Left lung (tissue), 10 donors: Measurements from ENCODE around the gene THPO. TPM values are rescaled to one million over a fixed set of nuclear protein-coding genes. Genes with fewer than 3 reads are reported as not detected.

ENCODE experiments used
- ATAC-seq: fragments of 200-7000 bp; cut with Tn5 transposase; one replicate; pipeline ENCODE4 v1.9.1; 2020; ENCODE audit warnings: moderate library complexity
- DNase-seq, 4 donors: peaks; one replicate each; pipeline ENCODE4 v3.0.0-alpha.2; 2013 to 2020
- H3K27ac ChIP-seq, 2 donors: fragments of 200-600 bp; sonication (generic) in 1 of 2; one replicate each; pipeline versions ENCODE4 v1.5.0 to v1.8.0; 2020 to 2021
- H3K27me3 ChIP-seq, 2 donors: fragments of 200-600 bp; sonication (generic) in 1 of 2; one replicate each; pipeline versions ENCODE4 v1.5.0 to v1.8.0; 2020 to 2021
- H3K36me3 ChIP-seq, 2 donors: fragments of 200-600 bp; sonication (generic) in 1 of 2; one replicate each; pipeline versions ENCODE4 v1.5.0 to v1.8.0; 2020 to 2021
- H3K4me1 ChIP-seq, 2 donors: fragments of 200-600 bp; one replicate each; pipeline ENCODE4 v1.8.0; 2021
- H3K4me3 ChIP-seq, 2 donors: fragments of 200-600 bp; sonication (generic) in 1 of 2; one replicate each; pipeline versions ENCODE4 v1.5.0 to v1.8.0; 2020 to 2021; ENCODE audit warnings: mild to moderate bottlenecking in 1 of 2
- H3K9me3 ChIP-seq, 2 donors: fragments of 200-600 bp; sonication (generic) in 1 of 2; one replicate each; pipeline versions ENCODE4 v1.5.0 to v1.8.0; 2020 to 2021
- intact Hi-C, 2 donors: fragments of 100-400 bp; cut with DNase I; formaldehyde crosslinking; loops; one replicate each; pipeline versions ENCODE4 v1.11.2 to v1.14.2; 2022
- polyA plus RNA-seq, 6 donors: library from polyadenylated mRNA; unstranded; fragments of 120-200 nt; gene quantifications; one replicate each; pipeline ENCODE4 v1.2.1, GENCODE V29; 2013; ENCODE audit not compliant: insufficient read length in 6 of 6
- total RNA-seq, 2 donors: library from RNA; stranded (reverse); fragmentation: NEBNext Ultra II Directional; extraction: Animal tissue kit (Norgen Biotek cat#: 25700); gene quantifications; one replicate each; pipeline ENCODE4 v1.2.1, GENCODE V29; 2021
- TF ChIP-seq, protein P1 (sequence below), 2 donors: fragments of 200-600 bp; sonication (generic) in 1 of 2; IDR thresholded peaks; one replicate each; pipeline versions ENCODE4 v1.5.0 to v1.8.0; 2021; ENCODE audit warnings: antibody characterized with exemption in 2 of 2
- donor health status: DM: no; HTN: yes; CAD: no.
- donor health status: DM: no; HTN: no; CAD: no.

Gene THPO
- total and polyA plus RNA-seq, 8 donors, result 0.23 to 2.3 (median 1.8) TPM

DNA sequence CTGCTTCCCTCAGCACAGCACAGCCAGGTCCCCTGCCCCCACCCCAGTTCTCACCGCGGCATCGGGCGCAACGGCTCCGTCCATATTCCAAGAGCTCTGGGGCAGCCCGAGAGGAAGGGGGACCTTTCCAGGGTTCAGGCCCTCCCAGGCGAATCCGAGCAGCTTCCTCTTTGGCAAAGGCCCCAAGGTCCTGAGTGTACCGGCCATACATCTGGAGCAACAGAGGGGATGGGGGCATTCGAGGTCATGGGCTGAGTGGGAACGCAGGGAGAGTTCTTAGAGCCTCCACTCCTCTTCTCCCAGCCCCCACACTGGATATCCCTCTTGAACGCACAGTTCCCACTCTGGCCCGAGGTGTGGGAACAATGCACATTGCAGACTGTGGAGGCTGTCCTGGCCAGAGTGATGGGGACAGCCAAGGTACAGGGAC is 19.1 kb downstream of the THPO start:
- peaks cover 13 to 19% of the 10 kb centered on the region in 2 donors for H3K4me1 ChIP-seq
- peaks cover 0 to 16% of the 10 kb centered on the region in 2 donors for H3K36me3 ChIP-seq
- no peak overlapping the region for H3K4me3 ChIP-seq
- TF ChIP-seq, protein P1, sequence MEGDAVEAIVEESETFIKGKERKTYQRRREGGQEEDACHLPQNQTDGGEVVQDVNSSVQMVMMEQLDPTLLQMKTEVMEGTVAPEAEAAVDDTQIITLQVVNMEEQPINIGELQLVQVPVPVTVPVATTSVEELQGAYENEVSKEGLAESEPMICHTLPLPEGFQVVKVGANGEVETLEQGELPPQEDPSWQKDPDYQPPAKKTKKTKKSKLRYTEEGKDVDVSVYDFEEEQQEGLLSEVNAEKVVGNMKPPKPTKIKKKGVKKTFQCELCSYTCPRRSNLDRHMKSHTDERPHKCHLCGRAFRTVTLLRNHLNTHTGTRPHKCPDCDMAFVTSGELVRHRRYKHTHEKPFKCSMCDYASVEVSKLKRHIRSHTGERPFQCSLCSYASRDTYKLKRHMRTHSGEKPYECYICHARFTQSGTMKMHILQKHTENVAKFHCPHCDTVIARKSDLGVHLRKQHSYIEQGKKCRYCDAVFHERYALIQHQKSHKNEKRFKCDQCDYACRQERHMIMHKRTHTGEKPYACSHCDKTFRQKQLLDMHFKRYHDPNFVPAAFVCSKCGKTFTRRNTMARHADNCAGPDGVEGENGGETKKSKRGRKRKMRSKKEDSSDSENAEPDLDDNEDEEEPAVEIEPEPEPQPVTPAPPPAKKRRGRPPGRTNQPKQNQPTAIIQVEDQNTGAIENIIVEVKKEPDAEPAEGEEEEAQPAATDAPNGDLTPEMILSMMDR (IDR thresholded peaks at IDR 0.05), result no peak
- no peak overlapping the region for H3K27ac ChIP-seq
- intact Hi-C loops, result no loop called here
- peaks cover 0 to 13% of the 10 kb centered on the region in 2 donors for H3K27me3 ChIP-seq
- ATAC-seq (no peak), DNase-seq (peak in 1 of 4 donors; percentile 56)
- no peaks in the 10 kb centered on the region for H3K9me3 ChIP-seq

DNA sequence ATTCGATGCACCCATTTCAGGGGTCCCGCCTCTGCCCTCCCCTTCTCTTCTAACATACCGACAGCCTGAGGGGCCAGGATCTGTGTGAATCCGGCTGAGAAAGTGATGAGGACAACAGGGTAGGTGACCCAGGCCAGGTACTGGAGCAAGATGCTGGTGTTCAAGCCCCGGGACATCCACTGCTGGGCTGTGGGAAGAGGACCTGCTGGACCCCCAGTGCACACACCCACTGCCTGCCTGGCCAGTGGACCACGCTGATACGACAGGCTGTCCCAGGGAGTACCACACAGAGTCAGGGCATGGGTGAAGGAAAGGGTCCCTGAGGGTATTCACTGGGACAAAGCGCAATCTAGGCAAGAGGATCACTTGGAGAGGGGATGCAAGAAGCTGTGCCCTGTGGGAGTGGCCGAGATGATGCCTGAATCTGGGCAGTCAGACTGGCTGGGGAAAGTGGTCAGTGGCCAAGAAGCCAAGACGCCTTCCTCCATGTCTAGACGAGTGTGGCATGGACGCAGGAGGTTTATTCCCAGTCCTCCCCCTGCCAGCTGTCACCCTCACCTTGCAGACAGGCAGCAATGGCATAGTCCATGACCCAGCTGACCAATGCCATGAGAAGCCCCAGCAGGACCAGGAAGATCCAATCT is 19.8 kb downstream of the THPO start:
- Histone ChIP-seq H3K27me3 (peaks cover 0 to 13% of the 10 kb centered on the region in 2 donors), H3K4me3 (no peak overlapping the region), H3K36me3 (peaks cover 0 to 16% of the 10 kb centered on the region in 2 donors), H3K4me1 (peaks cover 11 to 12% of the 10 kb centered on the region in 2 donors), H3K9me3 (no peaks in the 10 kb centered on the region), H3K27ac (no peak overlapping the region)
- ATAC-seq (no peak), DNase-seq (peak in 1 of 4 donors; percentile 36)
- TF ChIP-seq, protein P1 (IDR thresholded peaks at IDR 0.05), result no peak
- intact Hi-C loops, result no loop called here

DNA sequence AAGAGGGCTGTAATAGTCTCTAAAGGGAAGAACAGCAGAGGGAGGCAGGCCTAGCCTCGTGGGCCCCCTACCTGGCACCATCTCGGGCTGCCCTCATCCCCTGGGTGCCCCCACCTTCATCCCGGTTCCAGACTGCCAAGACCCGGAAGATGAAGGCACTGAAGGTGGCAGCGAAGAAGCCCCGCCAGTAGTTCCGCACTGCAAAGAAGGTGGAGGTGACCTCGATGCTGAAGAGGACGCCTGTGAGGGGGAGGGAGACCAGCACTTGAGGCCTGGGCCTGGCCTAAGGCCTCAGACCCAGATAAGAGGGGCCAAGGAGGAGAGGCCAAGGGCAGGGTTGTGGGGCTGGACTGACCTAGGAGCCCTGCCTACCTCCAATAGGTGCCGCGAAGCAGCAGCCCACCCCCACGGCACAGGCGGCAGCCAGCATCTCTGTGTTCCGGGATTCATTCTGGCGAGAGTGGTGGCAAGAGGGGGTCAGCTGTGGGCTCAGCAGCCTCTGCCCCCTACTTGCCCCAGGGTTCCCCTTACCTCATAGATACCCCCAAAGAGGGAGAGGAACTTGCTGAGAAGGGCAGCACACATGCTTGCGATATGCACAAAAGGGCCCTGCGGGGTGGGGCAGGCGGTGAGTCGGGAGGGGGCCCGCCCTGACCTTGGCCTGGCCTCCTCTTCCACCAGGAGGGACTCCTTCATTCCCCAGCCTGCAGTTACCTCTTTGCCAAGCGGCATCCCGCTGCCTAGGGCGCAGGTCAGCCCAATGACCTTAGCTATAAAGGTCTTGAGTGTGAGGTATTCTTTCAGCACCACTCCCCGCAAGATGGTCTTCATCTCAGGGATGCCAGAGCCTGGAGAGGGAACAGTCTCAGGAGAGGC is 20.5 kb downstream of the THPO start:
- ATAC-seq, result no peak
- peaks cover 0 to 13% of the 10 kb centered on the region in 2 donors for H3K27me3 ChIP-seq
- H3K27ac ChIP-seq, result no peak overlapping the region
- peaks cover 0 to 16% of the 10 kb centered on the region in 2 donors for H3K36me3 ChIP-seq
- DNase-seq, result peak in 1 of 4 donors; percentile 50
- H3K4me1 ChIP-seq, result peaks cover 11 to 12% of the 10 kb centered on the region in 2 donors
- TF ChIP-seq, protein P1 (IDR thresholded peaks at IDR 0.05), result no peak
- no peak overlapping the region for H3K4me3 ChIP-seq
- H3K9me3 ChIP-seq, result no peaks in the 10 kb centered on the region
- intact Hi-C loops, result no loop called here

DNA sequence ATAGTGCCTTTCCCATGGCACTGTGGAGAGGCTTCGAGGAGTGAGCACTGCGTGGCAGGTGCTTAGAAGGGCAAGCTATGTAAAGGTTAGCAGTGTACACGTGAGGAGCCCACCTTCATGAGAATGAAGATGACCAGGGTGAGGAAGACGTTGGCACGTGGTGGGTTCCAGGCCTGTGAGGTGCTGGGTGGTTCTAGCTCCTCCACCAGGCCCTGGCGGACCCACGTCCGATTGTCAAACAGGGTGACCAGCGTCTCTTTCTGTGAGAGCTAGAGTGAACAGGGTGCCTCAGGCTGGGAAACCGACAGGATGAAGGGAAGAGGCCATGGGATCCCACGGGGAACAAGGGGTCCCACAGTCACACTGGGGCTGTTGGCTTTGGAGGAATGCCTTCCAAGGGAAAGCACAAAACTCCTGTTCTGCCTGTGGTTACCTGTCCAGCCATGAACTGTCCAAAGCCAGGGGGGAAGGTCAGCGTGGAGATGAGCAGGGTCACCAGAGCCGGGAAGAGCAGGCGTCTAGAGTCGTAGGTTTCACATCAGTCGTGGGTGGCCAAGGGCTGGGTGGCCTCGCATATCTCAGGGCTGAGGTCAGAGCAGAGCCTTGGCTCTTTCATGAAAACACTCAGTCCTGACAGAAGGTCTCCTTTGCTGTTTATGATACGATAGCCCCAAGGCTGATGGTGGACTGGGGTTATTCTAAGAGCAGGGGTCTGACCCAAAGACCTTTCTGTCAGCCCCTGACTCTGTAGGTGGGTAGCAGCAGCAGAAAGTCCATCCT is 22.6 kb downstream of the THPO start:
- H3K4me3 ChIP-seq, result no peak overlapping the region
- ATAC-seq (no peak), DNase-seq (peak in 1 of 4 donors; percentile 50)
- H3K27me3 ChIP-seq, result peaks cover 0 to 4% of the 10 kb centered on the region in 2 donors
- TF ChIP-seq, protein P1 (IDR thresholded peaks at IDR 0.05), result no peak
- intact Hi-C loops, result no loop called here
- H3K27ac ChIP-seq, result no peak overlapping the region
- peaks cover 0 to 16% of the 10 kb centered on the region in 2 donors for H3K36me3 ChIP-seq
- no peaks in the 10 kb centered on the region for H3K9me3 ChIP-seq
- H3K4me1 ChIP-seq, result peaks cover 3% of the 10 kb centered on the region in 2 donors
